ENCODE data around the gene TTYH2.
"Not testable (repeated sequence)": the region's sequence is repeated elsewhere in the genome, so short reads cannot be mapped to it uniquely, and the experiment has no call there.

The TTYH2 gene, protein sequence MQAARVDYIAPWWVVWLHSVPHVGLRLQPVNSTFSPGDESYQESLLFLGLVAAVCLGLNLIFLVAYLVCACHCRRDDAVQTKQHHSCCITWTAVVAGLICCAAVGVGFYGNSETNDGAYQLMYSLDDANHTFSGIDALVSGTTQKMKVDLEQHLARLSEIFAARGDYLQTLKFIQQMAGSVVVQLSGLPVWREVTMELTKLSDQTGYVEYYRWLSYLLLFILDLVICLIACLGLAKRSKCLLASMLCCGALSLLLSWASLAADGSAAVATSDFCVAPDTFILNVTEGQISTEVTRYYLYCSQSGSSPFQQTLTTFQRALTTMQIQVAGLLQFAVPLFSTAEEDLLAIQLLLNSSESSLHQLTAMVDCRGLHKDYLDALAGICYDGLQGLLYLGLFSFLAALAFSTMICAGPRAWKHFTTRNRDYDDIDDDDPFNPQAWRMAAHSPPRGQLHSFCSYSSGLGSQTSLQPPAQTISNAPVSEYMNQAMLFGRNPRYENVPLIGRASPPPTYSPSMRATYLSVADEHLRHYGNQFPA

GRCh38 chr17:74212913-74213791, at the start of gene TTYH2:
Gene TTYH2, plus strand, starts transcription at chr17:74213571. Its CDS starts 17 bp downstream, at chr17:74213588.
- peak; percentile 66 to 71 for DNase-seq (ENCODE audit: low read depth in 2 of 2)

DNA sequence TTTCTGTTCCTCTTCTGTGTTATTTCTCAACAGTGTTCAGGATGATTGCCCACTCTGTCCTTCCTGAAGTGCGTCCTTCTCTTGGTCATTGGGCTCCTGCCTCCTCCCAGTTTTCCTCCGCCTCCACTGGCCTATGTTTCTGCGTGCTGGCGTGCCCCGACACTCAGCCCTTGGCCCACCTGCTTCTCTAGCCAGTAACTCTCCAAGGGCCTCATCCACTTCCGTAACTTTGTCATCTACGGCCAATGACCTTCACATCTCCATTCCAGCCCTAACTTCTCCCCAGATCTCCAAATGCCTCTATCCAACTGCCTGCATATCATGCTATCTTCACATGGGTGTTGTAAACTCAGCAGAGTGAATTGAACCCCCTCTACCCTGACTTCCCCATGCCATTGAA, 49.5 kb upstream of the TTYH2 start:
- DNase-seq (ENCODE audit: low read depth in 2 of 2) = no peak

GRCh38 chr17:74164446-74165045, 48.8 kb upstream of the TTYH2 start:
- DNase-seq (ENCODE audit: low read depth in 2 of 2) = no peak

- no peak for DNase-seq (ENCODE audit: low read depth in 2 of 2)
Observed at GRCh38 chr17:74165797-74166365, 47.5 kb upstream of the TTYH2 start.

GRCh38 chr17:74170924-74171323, 42.4 kb upstream of the TTYH2 start:
- no peak for DNase-seq (ENCODE audit: low read depth in 2 of 2)

- DNase-seq (ENCODE audit: low read depth in 2 of 2) = no peak
Observed at GRCh38 chr17:74172700-74173099, 40.7 kb upstream of the TTYH2 start.

DNA sequence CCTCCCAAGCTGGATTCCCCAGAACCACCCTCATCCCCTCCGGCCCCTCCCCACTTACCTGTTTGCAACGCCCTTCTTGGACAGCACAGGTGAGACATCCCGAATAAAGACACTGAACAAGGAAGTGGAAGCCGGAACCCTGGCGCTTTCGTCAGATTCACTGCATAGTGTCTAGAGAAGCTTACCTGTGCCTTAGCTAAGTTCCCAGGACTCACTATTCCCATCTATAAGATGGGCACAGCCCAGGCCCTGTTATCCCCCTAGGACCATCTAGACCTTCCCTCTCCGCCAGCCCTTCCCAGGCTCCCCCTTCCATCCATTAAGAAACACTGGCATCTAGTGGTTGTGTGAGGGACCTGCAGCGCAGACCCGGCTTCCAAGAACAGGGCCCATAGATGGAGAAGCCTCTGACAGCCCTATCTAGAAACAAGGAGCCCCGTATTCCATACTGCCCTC, 36.8 kb upstream of the TTYH2 start:
- DNase-seq (ENCODE audit: low read depth in 2 of 2) = peak in 1 of 2 experiments; percentile 28

- no peak for DNase-seq (ENCODE audit: low read depth in 2 of 2)
Observed at GRCh38 chr17:74177018-74177450, 36.3 kb upstream of the TTYH2 start.

DNA sequence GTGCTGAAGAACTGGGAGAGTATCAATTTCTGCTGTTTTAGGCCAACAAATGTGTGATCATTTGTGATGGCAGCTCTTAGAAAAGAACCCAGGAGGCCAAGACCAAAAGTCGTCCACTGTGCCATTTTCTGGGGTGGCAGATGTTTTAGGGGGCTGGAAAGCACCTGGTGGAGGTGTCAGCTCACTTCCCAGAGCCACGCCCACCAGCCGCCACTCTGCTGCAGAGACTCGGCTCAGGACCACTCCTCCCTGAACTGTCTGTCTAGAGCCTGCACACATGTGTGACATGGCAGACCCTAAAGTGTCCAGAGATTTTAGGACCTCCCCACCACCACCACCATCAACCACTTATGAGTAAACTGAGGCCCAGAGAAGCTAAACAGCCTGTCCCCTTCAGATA, 33.8 kb upstream of the TTYH2 start:
- no peak for DNase-seq (ENCODE audit: low read depth in 2 of 2)

GRCh38 chr17:74180336-74180735, 33.0 kb upstream of the TTYH2 start:
- DNase-seq (ENCODE audit: low read depth in 2 of 2) = no peak

GRCh38 chr17:74181341-74181740, 32.0 kb upstream of the TTYH2 start:
- no peak for DNase-seq (ENCODE audit: low read depth in 2 of 2)

DNA sequence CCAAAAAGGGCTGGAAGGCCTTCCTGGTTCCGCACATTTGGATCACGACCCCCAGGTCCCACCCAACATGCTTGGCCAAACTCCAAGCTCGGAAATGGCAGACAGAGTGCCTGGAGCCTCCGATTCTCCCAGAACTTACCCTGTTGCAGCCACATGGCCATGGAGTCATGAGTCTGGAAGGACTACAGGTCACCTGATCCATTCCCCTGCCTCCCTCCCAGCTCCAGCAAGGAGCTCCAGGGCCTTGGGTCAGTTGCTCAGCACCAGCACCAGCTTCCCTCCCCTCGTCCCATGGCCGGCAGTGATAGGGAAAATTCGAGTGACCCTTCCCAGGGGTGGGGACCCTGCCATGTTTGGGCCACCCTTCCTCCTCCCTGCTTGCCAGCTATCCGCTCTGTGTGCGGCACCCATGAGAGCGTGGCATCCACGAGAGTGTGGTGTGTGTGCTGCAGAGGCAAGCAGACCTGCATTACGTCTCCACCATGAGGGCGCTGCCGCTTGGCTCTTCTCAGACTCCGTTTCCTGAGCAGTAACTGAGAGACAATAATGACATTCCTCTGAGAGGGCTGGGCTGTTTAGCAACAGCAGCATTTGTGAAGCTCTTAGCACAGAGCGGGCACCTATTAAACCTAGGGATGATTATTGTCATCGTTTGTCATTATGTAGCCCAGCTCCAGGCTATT, 31.2 kb upstream of the TTYH2 start:
- no peak for DNase-seq (ENCODE audit: low read depth in 2 of 2)

- no peak for DNase-seq (ENCODE audit: low read depth in 2 of 2)
Observed at GRCh38 chr17:74183411-74183810, 30.0 kb upstream of the TTYH2 start.

DNA sequence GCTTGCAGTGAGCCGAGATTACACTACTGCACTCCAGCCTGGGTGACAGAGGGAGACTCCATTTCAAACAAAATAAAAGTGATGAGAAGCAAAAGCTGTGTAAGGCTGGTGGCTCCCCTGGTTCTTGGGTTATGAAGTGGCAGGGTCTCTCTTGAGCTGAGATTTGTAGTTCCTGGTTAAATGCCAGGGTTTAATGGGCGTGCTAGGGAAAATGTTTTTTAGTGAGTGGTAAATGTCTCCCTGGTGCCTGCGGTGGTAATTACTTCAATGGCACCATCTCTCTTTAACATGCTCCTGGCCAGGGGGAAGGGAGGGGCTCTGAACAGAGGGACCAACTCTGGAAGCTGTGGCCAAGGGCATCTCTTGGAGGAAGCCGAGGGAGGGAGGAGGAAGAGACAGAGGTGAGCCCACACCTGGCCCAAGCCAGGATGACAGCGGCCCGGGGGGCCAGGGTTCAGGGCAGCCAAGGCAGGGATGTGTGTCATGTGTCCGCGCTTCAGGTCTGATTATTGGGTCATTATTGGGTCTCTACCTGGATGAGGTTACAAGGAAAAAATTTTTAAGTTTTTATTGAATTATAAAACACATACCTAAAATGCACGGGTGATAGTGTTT, 27.7 kb upstream of the TTYH2 start:
- no peak for DNase-seq (ENCODE audit: low read depth in 2 of 2)

- no peak for DNase-seq (ENCODE audit: low read depth in 2 of 2)
Observed at GRCh38 chr17:74186498-74186897, 26.9 kb upstream of the TTYH2 start.

GRCh38 chr17:74187761-74188160, 25.6 kb upstream of the TTYH2 start:
- no peak for DNase-seq (ENCODE audit: low read depth in 2 of 2)

DNA sequence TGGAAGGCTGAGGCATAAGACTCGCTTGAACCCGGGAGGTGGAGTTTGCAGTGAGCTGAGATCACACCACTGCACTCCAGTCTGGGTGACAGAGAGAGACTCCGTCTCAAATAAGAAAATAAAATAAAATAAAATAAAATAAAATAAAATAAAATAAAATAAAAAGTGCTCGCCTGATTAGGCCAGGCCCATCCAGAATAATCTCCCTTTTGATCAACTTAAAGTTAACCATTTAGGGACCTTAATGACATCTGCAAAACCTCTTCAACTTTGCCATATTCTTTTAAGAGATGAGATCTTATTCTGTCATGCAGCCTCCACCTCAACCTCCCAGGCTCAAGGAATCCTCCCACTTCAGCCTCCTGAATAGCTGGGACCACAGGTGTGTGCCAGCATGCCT, 24.7 kb upstream of the TTYH2 start:
- DNase-seq (ENCODE audit: low read depth in 2 of 2) = not testable (repeated sequence)

- DNase-seq (ENCODE audit: low read depth in 2 of 2) = no peak
Observed at GRCh38 chr17:74190154-74190553, 23.2 kb upstream of the TTYH2 start.

GRCh38 chr17:74190807-74191406, 22.5 kb upstream of the TTYH2 start:
- DNase-seq (ENCODE audit: low read depth in 2 of 2) = no peak
